Fibroblast of lung (primary cell): ENCODE measurements around the gene OTOGL.
"Not testable (repeated sequence)": the region's sequence is repeated elsewhere in the genome, so short reads cannot be mapped to it uniquely, and the experiment has no call there.

Experiments used
- CTCF ChIP-seq, 2 donors: IDR thresholded peaks in 1 of 2; conservative IDR thresholded peaks in 1 of 2; 1 replicate in 1 of 2; 2 replicates in 1 of 2; pipeline ENCODE4 v1.5.1; 2011 to 2012; ENCODE audit warnings: low read length in 2 of 2, control low read depth in 1 of 2, inconsistent platforms in 1 of 2, low read depth in 1 of 2, mild to moderate bottlenecking in 1 of 2
- EZH2 ChIP-seq: IDR thresholded peaks from 2 replicates; pipeline ENCODE4 v1.5.1; 2012; ENCODE audit warnings: low read length, control low read depth, mild to moderate bottlenecking; ENCODE audit errors: missing control alignments

- TF ChIP-seq CTCF (conservative IDR thresholded peaks at IDR 0.05 in 1 of 2, IDR thresholded peaks at IDR 0.05 in 1 of 2; ENCODE audit: low read depth in 1 of 2, low read length in 2 of 2); EZH2: not testable (repeated sequence)
Measured at GRCh38 chr12:80249581-80249980, 150.2 kb downstream of the OTOGL start.
